Activated CD4-positive, alpha-beta T cell treated with anti-CD3 and anti-CD28 coated beads, Interleukin-2, amount 50 U/mL, for 24 hours (primary cell): Measurements from ENCODE around the gene HCN4.
"Not testable (repeated sequence)": the region's sequence is repeated elsewhere in the genome, so short reads cannot be mapped to it uniquely, and the experiment has no call there.

Experiments used
- DNase-seq, 2 donors: peaks; one replicate each; pipeline ENCODE4 v3.0.0-alpha.2; 2020; ENCODE audit warnings: low read depth in 1 of 2, low spot score in 1 of 2

HCN4 gene

GRCh38 chr15:73368301-73369136 is at the start of gene HCN4:
Gene HCN4 (minus strand): TSS chr15:73368958. CDS start chr15:73368270, 688 bp downstream.
- no peak for DNase-seq

- no peak for DNase-seq
These were observed 46.1 kb upstream of the HCN4 start for GRCh38 chr15:73414876-73415275.

DNA sequence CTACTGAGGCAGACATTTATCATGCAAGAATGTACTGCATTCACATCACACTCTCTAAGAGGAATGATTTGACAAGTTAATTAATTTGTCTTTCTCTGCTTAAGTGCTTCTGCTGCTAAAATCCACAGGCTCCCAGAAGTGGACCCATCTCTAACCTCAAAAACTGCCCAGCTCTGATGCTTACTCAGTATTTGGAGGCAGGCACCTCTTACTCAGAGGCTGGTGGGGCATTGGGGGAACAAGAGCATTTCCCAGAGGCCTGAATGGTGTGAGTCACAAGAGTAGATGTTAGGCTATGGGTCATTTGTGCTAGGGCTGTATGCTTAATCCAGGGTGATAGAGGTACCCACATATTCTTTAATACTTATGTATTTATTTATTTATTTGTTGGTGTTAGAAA is 34.4 kb upstream of the HCN4 start:
- no peak for DNase-seq

DNA sequence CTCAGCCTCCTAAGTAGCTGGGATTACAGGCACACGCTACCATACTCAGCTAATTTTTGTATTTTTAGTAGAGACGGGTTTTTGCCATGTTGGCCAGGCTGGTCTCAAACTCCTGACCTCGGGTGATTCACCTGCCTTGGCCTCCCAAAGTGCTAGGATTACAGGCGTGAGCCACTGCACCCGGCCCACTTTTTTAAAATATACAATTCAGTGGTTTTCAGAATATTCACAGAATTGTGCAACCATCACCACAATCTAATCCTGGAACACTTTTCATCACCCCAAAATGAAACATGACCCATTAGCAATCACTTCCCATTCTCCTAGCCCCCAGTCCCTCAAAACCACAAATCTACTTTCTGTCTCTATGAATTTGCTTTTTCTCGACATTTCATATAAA is 31.5 kb upstream of the HCN4 start:
- not testable (repeated sequence) for DNase-seq

- DNase-seq = no peak
These were observed 30.1 kb upstream of the HCN4 start for GRCh38 chr15:73398861-73399260.

GRCh38 chr15:73397461-73397860 is 28.7 kb upstream of the HCN4 start:
- no peak for DNase-seq

GRCh38 chr15:73395671-73396070 is 26.9 kb upstream of the HCN4 start:
- DNase-seq = no peak

DNA sequence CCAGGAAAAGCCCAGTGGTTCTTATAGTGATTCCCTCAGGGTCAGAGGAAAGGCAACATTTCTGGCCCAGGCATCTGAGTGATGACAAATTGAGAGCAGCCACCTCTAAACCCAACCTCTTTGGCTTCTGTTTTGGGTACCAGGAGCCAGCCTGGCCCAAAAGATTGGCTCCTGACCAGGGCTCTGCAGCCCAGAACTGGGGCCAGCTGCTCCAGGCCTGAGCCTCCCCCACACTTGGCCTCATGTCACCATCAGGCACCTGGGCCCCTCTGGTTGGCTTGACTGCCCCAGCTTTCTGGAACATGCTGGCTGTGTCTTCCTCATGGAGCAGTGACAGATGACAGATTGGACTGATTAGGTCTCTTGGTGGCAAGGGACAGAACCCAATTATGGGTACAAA is 26.0 kb upstream of the HCN4 start:
- DNase-seq = no peak

- no peak for DNase-seq
These were observed 24.6 kb upstream of the HCN4 start for GRCh38 chr15:73393336-73393735.

DNA sequence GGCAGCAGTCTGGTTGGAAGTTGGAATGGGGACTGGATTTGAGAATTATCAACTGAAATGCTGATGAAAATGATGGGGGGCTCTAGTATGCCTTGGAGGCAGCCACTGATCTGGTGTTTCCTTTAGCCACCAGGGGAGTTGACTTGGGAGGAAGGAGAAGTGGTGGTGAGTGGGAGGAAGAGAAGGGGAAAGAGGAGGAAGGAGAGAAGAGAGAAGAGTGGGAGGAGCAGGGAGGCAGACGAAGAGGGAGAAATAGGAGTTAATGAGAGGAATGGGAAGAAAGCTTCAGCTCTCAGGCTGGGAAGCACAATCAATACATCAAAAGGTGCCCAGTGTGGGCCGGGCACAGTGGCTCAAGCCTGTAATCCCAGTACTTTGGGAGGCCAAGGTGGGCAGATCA is 23.3 kb upstream of the HCN4 start:
- no peak for DNase-seq

DNA sequence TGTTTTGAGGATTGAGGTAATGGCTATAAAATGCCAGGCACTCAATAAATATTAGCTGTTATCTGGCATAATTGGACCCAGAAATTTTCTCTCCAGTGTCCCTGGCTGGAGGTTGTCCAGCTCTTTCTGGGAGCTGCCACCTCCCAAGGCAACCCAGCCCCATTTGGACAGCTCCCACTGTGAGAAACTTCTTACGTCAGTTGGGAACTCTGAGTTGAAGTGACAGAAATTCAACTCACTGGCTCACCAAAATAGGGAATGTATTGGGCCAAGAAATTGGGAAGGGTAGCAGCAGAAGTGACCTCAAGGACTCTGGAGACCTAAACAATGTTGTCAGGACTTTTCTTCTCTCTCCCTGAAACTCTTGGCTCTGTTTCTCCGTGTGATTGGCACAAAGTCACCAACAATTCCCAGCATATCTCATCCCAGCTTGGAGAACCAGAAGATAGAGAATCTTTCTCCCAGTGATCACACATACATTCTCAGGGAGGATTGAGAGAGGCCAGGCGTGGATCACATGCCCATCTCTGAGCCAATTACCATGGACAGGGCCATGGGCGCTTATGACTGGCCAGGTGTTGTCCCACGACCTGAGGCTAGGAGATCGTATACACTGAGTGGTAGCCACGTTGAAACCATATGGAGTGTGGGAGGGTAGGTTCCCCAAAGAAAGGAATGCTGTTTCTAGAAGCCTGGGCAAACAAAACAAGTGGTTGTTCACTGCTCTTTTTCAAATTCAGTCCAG is 22.5 kb upstream of the HCN4 start:
- DNase-seq = no peak

- DNase-seq = no peak
These were observed 21.3 kb upstream of the HCN4 start for GRCh38 chr15:73389971-73390544.

- DNase-seq = no peak
These were observed 20.8 kb upstream of the HCN4 start for GRCh38 chr15:73389539-73389938.

- DNase-seq = no peak
These were observed 19.6 kb upstream of the HCN4 start for GRCh38 chr15:73388256-73388781.

DNA sequence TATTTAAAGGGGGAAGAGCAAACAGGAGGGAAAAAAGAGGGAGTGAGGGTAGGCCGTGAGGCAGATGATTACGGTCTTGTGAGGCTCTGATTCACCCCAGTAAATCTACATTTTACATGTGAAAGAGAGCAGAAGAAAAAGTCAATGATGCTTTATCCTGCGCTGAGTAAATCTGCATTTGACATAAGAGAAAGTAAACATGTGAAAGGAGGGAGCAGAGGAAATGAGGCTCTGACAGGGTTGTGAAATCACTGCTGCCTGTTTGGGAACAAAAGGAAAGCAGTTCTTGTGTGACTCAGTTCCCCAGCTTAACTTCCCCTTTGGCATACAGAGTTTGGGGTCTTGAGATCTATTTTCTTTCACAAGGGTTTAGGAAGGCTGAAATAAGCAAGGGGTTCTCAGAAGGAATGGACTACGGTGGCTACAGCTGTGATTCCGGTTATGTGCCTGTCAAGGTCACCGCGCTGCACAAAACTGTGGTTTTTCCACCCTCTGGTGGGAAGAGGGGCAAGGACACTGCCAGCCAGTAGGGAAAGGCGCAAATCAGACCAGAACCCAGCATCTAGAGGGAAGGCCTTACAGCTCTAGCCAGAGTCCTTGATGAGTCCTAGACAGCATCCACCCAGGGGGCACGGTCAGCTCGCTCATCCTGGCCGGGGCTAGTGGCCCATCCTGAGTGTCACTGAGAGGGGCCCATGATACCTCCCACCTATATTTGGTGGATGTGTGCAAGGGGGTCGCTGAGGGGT is 18.9 kb upstream of the HCN4 start:
- no peak for DNase-seq

DNA sequence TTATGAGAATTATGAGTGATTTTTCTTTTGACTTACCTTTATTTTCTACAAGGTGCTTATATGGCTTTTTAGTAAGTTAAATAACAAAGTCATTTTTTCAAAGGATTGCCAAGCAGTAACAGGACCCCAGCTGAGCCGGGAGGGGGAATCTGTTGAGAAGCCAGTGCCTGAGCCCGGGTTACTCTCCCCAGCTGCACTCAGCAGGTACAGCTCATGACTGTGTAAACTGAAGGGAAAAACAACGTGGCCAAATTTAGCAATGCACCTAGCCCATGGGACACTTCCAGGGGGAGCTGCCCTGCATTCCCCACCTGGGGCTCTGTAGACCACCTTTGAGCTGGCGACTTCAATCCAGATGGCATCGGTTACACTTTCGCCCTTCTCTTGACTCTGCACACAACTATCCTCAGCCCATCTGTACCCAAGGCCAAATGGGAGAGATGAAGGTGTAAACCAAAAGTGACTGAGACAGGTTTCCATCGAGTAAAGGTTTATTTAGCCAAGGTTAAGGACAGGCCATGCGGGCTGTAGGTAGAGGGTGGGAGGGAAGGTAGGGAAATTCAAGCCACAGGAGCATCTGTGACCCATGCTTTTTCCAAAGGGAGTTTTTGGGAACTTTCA is 18.2 kb upstream of the HCN4 start:
- no peak for DNase-seq

DNA sequence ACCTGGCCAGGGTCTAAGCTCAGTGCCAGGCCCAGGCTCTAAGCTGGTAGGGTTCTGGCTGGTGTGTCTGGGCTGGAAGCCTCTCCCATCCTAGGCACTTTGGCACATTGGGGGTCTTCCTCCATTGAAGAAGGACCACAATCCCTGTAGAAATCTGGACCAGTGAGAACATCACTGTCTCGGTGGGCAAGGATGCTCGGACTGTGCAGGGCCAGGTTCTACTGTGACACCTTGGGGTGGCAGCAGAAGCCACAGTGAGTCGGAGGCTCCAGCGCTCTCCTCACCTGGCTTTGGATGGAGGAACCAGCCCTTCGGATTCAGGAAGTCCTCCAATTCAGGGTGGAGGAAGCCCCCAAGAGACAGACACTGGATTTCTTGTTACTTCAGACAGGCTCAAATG is 17.5 kb upstream of the HCN4 start:
- DNase-seq = no peak

GRCh38 chr15:73385205-73385604 is 16.4 kb upstream of the HCN4 start:
- no peak for DNase-seq

GRCh38 chr15:73383310-73384189 is 14.8 kb upstream of the HCN4 start:
- DNase-seq = no peak

DNA sequence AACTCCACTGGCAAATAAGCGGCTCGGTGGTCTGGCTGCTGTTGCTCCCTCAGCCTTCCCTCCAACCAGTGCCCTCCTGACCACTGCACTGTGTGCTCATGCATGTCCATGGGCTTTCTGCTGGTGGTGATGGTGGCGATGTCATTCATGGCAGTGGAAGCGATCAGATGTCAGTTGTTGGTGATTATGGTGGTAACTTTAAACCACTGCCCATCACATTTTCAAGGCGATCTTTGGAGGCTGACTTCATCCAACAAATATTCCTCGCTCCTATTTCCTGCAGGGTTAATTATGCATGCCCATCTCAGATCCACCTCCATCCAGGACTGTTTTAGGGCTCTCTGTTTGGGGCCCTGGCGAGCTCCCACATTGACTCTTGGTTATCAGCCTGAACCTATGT is 13.4 kb upstream of the HCN4 start:
- no peak for DNase-seq
